Astrocyte of the cerebellum (primary cell): Measurements from ENCODE around the gene MAP4K1.
"Not testable (repeated sequence)": the region's sequence is repeated elsewhere in the genome, so short reads cannot be mapped to it uniquely, and the experiment has no call there.

Experiments
- DNase-seq: peaks from one replicate; pipeline ENCODE4 v3.0.0-alpha.2; 2011; ENCODE audit warnings: low read depth
- H3K4me3 ChIP-seq: 2 replicates; pipeline ENCODE4 v1.5.1; 2011; ENCODE audit warnings: mild to moderate bottlenecking, low read depth, low read length, moderate library complexity
- CTCF ChIP-seq: IDR thresholded peaks from 2 replicates; pipeline ENCODE4 v1.5.1; 2012; ENCODE audit warnings: low read length, low read depth, moderate library complexity, mild to moderate bottlenecking; ENCODE audit errors: missing control alignments
- in situ Hi-C: cut with HindIII; loops from 2 replicates; pipeline ENCODE4 v1.10.0; 2017; ENCODE audit warnings: low sequenced_read_pairs

Gene MAP4K1

GRCh38 chr19:38554676-38555141, 63.0 kb downstream of the MAP4K1 start:
- in situ Hi-C loops, result no loop called here
- no peak for TF ChIP-seq CTCF
- DNase-seq, result no peak
- H3K4me3 ChIP-seq, result no peak overlapping the region

- DNase-seq, in situ Hi-C loops, H3K4me3 ChIP-seq: not testable (repeated sequence)
These were observed 64.5 kb downstream of the MAP4K1 start for GRCh38 chr19:38553239-38553638.

- no peak for TF ChIP-seq CTCF
- in situ Hi-C loops, result no loop called here
- no peak overlapping the region for H3K4me3 ChIP-seq
- no peak for DNase-seq
These were observed 66.3 kb downstream of the MAP4K1 start for GRCh38 chr19:38551450-38551813.

GRCh38 chr19:38550376-38550775, 67.4 kb downstream of the MAP4K1 start:
- in situ Hi-C loops, result no loop called here
- no peak overlapping the region for H3K4me3 ChIP-seq
- no peak for DNase-seq
- no peak for TF ChIP-seq CTCF

GRCh38 chr19:38549942-38550341, 67.8 kb downstream of the MAP4K1 start:
- no peak overlapping the region for H3K4me3 ChIP-seq
- TF ChIP-seq CTCF, result no peak
- DNase-seq, result no peak
- in situ Hi-C loops, result loop anchor here (5.0 kb wide), 1 partner anchor 98 kb away; no protein-coding TSS in a partner anchor

GRCh38 chr19:38549061-38549460, 68.7 kb downstream of the MAP4K1 start:
- H3K4me3 ChIP-seq, result no peak overlapping the region
- DNase-seq, result no peak
- TF ChIP-seq CTCF, result no peak
- in situ Hi-C loops, result loop anchor here (5.0 kb wide), 1 partner anchor 97 kb away; no protein-coding TSS in a partner anchor

GRCh38 chr19:38547421-38547820, 70.3 kb downstream of the MAP4K1 start:
- H3K4me3 ChIP-seq, result no peak overlapping the region
- DNase-seq, result no peak
- in situ Hi-C loops, result loop anchor here (5.0 kb wide), 1 partner anchor 95 kb away; no protein-coding TSS in a partner anchor
- no peak for TF ChIP-seq CTCF
